IPS-NIHi7 (cell line): ENCODE results near the gene LRRC28.

Experiments
- DNase-seq: peaks from one replicate; pipeline ENCODE4 v3.0.0; 2012; ENCODE audit warnings: mixed read lengths; ENCODE audit errors: extremely low spot score

LRRC28 gene

GRCh38 chr15:99435113-99435695 is 183.9 kb downstream of the LRRC28 start:
- DNase-seq = no peak

- no peak for DNase-seq
These were observed 184.7 kb downstream of the LRRC28 start for GRCh38 chr15:99435877-99436541.

- DNase-seq = no peak
These were observed 185.4 kb downstream of the LRRC28 start for GRCh38 chr15:99436542-99437314.

GRCh38 chr15:99437315-99438223 is 186.3 kb downstream of the LRRC28 start:
- no peak for DNase-seq

GRCh38 chr15:99438224-99438585 is 186.9 kb downstream of the LRRC28 start:
- DNase-seq = no peak

GRCh38 chr15:99438691-99439523 is 187.6 kb downstream of the LRRC28 start:
- DNase-seq = no peak

GRCh38 chr15:99439524-99439835 is 188.2 kb downstream of the LRRC28 start:
- no peak for DNase-seq

GRCh38 chr15:99440029-99440428 is 188.7 kb downstream of the LRRC28 start:
- no peak for DNase-seq
